Activated CD8-positive, alpha-beta memory T cell treated with anti-CD3 and anti-CD28 coated beads, Interleukin-2, amount 50 U/mL, for 48 hours (primary cell): Measurements from ENCODE around the gene SIRPG.
"Not testable (repeated sequence)": the region's sequence is repeated elsewhere in the genome, so short reads cannot be mapped to it uniquely, and the experiment has no call there.

Experiments used
- DNase-seq: peaks from one replicate; pipeline ENCODE4 v3.0.0-alpha.2; 2020

SIRPG gene

DNA sequence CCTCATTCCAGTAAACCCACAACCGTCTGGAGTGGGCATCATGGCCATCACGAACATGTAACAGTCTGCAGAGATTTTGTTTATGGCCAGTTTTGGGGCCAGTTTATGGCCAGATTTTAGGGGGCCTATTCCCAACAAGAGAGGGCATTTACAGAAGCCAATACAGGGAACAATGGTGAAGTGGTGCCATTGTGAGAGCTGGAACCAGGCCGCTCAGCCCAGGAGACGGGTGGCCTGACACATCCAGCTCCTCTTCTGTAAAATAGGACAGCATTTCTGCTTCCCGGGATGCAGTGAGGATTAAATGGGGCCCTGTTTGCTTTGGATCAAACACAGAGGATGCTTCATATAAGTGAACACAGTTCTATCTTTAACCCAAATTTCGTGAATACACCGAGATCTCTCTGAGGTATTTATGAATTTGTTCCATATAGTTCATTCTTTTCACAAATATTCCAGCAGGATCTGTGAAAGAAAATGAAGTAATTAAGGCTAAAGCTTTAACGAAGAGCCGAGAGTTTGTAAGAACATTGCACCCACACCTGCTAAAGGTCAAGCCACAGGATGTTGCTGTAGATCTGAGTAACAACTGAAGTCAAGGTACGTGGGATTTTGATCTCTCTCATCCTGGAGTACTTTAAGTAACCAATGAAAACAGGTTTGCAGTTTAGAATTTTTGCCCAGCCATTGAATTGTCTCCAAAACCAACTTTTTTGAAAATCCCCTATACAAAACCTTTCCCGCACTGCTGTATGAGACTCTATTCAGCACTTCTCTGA is 14.5 kb upstream of the SIRPG start:
- DNase-seq = no peak

DNA sequence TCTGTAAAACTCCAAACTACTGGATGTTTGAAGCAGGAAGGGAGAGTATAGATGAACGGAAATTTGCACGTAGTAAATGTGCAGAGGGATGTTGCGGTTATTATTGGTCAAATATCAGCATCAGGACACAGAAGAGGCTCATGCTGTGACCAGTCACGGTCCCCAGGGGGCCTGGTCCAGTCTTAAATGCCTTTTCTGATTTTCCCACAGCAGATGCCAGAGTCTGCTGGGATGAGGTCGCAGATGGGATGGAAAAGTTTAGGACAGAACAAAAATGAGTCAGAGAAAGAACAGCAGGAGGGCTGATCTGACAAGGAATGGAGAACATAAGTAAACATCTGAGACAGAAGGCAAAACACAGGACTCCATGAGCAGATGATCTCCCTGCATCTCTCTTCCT is 11.7 kb upstream of the SIRPG start:
- no peak for DNase-seq

DNA sequence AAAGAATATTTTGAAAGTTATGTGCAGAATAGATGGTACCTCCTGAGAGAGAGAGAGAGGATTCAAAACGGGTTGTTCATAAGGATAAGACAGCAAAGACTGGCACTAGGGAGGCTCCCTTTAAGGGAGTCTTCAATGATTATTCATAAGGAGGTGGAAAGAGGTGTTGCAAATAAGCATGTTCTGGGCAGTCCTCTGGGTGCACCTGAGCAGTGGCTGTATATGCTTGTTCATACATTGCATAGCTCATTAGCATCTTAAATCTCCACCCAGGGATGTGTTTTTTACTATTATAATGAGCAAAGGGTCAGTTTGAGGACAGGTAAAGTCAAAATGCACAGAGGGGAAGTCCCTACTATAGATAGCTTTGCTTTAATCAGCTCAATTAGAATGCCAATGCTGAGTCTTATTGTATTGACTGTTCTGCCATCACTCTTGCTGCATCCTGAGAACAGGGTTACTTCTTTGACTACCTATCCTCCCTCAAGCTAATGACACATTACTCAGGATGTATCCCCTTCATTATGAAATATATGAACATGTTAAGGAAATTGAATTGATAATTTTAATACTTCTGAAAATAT is 10.0 kb upstream of the SIRPG start:
- no peak for DNase-seq

DNA sequence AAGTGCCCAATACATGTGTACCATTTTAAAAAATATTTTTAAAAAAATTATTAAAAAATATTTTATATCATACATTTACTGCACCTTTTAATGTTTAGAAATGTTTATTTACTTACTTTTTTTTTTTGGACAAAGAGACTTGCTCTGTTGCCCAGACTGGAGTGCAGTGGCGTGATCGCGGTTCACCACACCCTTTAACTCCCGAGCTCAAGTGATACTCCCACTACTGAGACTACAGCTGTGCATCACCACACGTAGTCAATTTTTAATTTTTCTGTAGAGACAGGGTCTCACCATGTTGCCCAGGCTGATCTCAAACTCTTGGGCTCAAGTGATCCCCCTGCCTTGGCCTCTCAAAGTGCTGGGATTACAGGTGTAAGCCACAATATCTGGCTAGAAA is 9.2 kb upstream of the SIRPG start:
- DNase-seq = no peak

DNA sequence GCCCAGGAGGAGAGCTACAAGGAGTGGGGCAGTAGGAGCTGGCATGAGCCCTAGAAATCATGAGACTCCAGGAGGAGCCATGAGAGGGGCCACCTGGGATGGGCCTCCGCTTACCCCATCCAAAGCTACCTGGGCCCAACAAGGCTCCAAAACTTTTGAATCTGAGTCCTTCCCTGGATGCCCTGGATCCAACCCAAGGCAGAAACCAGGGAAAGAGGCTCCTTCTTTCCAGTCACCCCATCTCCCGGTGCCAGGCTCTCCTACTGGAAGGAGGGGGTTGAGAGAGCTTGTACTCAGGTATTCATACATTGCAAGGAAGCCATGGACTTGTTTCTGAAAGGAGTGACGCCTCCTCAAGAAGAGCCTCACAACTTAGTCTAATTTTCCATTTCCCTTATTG is 7.8 kb upstream of the SIRPG start:
- no peak for DNase-seq

DNA sequence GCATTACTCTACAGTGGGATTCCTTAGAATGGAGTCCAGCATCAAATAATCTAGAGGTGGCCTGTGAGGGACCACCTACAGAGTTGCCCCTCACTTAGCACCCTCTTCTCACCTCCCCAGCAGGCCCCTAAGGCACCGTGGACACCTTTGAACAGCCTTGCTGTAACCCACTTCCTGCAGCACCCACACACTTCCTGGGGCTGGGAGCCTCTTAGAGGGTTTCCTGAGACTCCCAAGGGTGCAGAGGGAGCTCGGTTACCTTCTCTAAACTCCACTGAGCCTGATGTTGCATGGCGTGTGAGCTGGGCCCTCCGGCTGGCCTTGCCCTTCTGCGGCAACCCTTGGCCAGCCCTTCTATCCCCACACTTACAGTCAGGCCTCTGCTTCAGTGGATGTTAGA is 7.3 kb upstream of the SIRPG start:
- peak; percentile 77 for DNase-seq

DNA sequence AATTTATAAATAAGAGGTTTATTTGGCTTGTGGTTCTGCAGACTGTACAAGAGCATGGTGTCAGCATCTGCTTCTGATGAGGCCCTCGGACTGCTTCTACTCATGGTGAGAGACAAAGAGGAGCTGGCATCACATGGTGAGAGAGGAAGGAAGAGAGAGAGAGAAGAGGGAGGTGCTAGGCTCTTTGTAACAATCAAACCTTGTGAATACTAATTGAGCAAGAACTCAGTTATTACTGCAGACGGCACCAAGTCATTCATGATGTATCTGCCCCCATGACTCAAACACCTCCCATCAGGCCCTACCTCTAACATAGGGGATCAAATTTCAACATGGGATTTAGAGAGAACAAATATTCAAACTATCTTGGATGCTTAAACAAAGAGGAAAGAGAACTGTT is 6.3 kb upstream of the SIRPG start:
- DNase-seq = no peak

DNA sequence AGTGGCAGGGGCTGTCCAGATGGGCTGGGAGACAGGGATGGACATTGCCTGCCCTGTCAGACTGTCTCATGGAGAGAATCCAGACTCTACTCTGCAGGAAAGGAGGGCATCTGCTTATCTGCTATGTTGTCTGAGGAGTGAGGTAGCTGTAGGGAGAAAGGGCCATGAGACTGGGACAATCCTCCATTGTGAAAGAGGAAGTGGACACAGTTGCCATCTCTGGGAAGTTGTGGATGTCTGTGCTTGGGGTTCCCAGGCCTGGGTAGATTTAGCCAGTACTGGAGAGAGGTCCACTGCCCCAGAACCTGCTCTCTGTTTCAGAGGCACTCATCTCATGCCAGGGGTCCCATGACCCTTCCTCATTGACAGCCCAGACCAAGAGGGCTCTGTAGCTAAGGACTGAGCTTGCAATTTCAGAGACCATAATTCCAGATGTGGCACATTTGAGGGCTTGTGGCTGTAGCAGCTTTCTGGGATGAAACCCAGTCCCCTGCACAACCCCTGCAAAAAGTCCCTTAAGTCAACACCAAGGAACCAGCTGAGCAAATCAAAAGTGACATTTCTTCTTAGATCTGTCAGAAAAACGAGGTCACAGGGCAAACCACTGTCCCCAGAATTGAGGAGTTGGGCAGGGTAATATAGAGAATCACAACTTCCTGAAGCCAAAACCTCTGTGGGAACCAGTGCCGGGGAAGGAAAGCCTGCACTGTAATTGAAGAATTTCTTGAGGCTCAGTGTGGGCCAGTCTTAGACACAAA is 4.1 kb upstream of the SIRPG start:
- no peak for DNase-seq

DNA sequence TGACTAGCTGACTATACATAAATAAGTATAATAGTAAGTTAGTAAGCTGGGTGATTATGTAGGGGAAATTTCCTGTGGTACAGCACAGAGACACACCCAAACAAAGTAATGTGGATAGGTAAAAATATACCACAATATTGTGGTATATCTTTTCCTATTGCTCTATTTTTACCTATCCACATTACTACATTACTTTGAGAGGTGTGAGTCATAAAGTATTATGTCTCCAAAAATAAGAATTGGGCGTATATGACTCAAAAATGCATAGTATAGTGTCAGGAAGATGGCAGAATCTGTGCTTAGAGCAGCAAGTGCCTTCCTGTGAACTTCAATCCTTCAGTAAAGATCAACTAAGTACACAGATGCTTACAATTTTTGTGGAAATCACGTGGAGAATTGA is 2.7 kb upstream of the SIRPG start:
- DNase-seq = no peak

DNA sequence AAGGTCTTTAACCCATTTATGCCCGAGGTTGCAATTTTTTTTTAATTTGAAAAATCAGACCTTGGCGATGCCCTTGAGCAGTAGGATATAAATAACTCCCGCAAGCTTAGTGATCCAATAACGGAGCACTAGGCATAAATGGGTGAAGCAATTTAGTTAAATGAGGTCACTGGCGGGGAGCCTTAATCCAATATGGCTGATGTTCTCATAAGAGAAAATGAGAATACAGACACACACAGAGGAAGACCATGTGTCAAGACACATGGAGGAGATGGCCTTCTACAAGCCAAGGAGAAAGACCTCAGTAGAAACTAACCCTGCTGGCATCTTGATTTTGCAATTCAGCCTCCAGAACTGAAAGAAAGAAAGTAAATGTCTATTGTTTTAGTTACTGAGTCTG is 735 bp downstream of the SIRPG start:
- DNase-seq = no peak

DNA sequence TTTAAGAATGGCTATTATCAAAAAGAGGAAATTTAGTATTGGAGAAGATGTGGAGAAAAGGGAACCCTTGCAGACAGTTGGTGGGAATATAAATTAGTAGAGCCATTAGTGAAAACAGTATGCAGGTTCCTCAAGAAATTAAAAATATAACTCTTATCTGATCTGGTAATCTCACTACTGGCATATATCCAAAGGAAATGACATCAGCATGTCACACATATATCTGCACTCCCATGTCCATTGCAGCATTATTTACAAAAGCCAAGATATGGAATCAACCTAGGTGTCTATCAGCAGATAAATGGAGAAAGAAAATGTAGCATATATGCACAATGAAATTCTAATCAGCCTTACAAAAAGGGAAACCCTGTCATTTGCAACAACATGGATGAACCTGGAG is 2.6 kb downstream of the SIRPG start:
- no peak for DNase-seq

DNA sequence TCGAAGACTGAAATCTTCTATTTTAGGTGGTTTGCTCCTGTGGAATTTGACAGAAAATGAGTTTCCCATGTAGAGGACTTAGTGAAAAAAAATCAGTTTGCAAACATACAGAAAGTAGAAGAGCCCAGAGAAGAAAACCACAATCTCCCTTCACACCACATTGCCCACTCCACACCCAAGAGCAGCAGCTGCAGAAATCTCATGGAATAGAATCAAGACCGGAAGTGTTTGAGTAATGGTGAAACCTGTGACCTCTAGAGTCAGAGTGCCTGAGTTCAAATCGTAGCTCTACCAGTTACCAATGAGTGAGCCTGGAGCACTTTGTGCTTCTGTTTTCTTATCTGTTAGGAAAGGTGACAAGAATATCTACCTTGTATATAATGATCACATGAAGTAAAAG is 4.6 kb downstream of the SIRPG start:
- DNase-seq = no peak

DNA sequence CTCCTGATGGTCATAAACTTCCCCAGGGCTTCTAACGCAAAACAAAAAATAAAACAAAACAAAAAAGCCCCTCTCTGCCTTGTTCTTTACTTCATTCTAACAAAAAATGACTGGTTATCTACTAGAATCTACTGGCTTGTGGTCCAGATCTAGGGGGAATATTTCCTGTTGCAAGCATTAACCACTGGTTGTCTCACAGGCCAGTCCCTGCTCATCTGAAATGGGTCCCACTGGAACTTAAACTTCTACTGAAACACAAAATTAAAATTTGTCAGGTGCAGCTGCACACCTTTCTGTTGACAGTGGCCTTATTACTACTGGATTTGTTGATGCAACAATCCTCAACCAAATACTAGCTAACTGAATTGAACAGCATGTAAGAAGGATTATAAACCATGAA is 5.5 kb downstream of the SIRPG start:
- no peak for DNase-seq

DNA sequence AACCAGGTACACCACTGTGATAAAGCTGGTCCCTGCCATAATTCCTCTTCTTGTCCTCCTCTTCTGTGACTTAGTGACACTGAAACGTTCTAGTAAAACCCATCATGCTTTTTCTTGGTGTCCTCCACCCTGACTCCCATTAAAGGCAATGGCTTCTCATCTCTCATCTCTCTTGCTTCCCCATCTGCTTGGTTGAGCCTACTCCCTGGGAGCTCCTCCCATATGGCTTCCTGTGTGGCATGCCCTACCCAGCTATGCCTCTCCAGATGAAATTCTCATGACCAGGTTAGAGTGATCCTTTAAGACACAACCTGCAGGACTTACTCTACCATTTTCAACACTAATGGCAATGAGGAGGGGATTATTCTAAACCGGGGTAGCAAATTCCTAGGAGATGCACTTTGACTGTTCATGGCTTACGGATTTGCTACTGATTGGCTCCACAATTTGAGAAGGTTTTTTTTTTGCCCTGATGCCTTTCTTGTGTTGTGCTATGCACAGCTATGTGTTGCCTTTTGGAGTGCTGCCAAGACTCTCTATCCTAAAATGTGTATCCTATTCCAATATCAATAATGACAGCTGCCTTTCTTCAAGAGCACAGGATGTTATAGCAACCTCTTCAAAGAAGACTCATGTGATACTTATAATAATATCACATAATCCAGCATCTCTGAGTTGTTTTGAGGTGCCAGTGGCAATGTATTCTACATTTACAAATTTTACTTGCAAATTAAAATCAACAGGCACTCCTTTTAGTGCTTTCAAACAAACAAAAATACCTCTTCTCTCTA is 6.1 kb downstream of the SIRPG start:
- DNase-seq = no peak

DNA sequence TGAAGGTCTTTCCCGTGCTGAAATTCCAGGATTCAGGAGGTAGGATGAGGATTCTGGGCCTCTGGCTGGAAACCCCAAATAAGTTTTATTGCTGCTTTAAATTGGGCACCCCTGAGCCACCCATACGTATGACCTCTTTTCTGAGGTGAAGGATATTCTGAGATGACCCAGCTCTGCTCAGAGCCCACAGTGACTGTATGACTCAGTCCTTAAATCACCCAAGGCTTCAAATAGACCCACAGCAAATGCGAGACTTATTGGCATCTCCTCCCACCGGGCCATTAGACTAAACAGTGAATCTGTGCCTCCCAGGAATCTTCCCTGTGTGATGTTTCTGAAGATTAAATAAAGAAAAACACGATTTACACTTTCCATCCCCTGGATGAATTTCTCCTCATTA is 9.5 kb downstream of the SIRPG start:
- no peak for DNase-seq

DNA sequence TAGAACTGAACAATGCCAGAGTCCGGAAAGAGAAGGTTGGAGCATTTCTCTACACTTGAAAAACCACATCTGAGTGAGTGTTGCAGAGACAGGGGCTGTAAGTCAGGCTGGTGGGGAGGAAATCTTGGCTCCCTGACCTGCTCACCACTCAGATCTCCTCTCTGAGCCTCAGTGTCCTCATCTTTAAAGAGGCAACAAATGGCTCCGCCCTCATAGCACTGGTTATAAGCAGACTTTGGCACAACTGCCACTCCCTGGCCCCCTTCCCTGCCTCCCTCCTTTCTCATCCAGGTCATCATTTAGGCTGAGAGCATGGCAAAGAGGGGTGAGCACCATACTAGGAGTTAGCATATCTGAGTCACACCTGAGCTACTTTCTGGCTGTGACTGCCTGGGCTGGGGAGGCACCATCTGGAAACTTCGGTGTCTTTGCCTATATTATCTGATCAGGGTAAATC is 10.6 kb downstream of the SIRPG start:
- DNase-seq = no peak

DNA sequence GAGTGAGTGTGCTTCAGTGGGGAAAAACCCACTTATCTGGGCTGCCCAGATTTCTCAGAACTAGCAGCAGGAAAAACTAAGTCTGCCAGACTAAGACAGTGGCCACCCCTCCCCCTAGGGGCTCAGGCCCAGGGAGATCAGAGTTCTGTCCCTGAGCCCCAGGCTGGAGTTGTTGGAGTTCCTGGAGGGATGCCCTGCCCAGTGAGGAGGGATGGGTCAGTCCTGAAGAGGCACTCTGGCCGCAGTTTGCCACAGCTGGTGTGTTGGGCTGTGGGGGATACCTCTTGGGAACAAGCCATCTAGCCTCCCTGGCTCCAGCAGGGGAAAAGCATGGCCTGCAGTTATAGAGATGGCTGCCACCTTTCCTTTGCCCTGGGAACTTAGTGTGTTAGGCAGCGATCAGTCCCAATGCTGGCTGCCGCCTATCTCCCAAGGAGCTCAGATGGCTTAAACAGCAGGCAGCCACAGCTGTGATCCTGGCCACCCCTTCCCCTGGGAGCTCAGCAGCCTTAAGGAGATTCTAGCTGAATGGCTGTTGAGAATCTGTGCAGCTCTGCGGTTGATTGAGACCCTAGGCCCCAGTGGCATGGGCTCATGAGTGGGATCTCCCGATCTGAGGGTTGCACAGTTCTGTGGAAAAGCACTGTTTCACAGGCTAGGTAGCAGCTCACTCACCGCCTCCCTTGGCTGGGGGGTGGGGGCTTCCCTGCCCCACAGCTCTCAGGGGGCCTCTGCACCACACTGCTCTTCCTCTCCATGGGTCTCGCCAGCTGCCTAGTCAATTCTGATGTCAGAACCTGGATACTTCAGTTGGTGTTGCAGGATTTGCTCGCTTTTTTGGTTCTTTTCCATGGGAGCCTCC is 13.2 kb downstream of the SIRPG start:
- no peak for DNase-seq

DNA sequence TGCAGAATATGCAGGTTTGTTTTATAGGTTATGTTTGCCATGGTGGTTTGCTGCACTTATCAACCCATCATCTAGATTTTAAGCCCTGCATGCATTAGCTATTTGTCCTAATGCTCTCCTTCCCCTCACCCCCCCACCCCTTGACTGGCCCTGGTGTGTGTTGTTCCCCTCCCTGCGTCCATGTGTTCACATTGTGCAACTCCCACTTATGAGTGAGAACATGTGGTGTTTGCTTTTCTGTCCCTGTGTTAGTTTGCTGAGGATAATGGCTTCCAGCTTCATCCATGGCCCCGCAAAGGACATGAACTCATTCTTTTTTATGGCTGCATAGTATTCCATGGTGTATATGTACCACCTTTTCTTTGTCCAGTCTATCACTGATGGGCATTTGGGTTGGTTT is 18.9 kb downstream of the SIRPG start:
- not testable (repeated sequence) for DNase-seq

DNA sequence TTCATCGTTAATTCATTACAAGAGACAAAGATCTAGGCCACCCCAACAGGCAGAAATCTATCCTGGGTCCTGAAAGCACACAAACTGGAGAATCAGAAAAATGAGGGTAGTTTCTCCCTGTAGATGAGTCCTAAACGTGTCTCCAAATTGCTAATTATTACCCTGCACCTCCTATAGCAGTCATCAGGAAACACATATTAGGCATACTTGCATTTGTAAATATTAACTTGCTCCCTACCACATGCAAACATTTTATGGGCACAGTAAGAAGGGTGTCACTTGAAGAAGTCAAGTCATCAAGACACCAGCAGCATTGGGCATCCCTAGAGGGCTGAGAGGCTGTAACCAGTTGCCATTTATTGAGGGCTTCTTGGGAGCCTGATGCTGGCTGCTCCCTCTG is 19.8 kb downstream of the SIRPG start:
- DNase-seq = no peak

DNA sequence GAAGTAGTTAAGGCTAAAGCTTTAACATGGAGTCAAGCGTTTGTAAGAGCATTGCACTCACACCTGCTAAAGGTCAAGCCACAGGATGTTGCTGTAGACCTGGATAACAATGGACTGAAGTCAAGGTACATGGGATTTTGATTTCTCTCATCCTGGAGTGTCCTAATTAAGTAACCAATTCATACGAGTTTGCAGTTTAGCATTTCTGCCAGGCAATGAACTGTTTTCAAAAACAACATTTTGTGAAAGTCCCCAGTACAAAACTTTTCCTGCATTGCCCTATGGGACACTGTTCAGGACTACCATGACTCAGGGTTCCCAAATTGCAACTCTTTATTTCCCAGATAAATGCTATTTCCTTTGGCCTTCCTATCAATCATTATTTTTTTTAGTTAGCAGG is 20.4 kb downstream of the SIRPG start:
- DNase-seq = no peak

DNA sequence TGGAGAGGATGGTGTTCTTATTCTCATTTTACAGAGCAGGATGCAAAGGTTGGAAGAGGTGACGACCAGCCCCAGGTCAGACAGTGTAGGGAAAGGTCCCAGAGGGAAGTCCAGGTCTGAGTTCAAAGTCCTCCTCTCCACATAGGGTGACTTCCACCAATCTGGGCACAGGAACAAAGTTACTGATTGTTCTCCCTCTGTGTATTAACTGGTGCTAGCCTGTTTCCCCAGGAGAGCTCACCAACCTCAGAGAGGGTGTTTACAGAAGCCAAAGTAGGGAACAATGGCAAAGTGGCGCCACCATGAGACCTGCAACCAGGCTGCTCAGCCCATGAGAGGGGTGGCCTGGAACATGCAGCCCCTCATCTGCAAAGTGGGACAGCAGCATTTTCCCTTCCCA is 21.0 kb downstream of the SIRPG start:
- DNase-seq = no peak

DNA sequence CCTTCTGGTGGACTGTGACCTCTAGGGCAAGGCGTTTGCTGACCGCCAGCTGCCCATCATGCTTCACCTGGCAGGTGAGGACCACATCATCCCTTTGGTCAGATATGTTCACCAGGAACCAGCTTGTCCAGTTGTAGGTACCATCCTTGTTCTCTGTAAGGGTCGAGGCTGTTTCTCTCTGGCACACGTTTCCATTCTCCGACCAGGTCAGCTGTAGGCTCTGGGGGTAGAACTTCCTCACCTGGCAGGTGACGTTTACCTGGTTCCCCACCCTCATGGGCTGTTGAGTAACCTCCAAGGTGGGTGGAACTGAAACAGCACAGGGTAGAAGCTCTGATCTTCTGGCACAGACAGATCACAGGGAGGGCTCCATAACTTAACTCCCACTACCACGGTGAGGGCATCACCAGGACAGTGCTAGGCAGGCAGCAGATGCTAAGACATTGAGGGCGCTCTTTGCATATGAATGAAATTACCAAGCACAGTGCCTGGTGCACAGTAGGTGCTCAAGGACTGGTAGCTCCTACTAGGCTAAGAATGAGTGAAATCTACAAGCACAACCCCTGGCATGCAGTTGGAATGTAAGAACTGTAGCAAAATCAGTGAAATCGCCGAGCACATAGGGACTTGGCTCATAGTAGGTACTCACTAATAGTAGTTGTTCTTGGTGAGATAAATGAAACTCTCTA is 22.1 kb downstream of the SIRPG start:
- no peak for DNase-seq
